Psoas muscle (tissue), 8 donors: ENCODE results near the gene KYAT1. TPM values are rescaled to one million over a fixed set of nuclear protein-coding genes. Genes with fewer than 3 reads are reported as not detected.

Experiments
- ATAC-seq, 4 donors: fragments of 200-7000 bp; cut with Tn5 transposase; one replicate each; pipeline ENCODE4 v1.9.1; 2020; ENCODE audit warnings: moderate library complexity in 3 of 4, mild to moderate bottlenecking in 2 of 4
- DNase-seq, 2 donors: peaks; one replicate each; pipeline ENCODE4 v3.0.0-alpha.2; 2020
- H3K27ac ChIP-seq: fragments of 200-600 bp; one replicate; pipeline ENCODE4 v1.8.0; 2022
- H3K27me3 ChIP-seq, 3 donors: fragments of 200-600 bp in 1 of 3; one replicate each; pipeline versions ENCODE4 v1.6.1 to v1.8.0; 2013 to 2022; ENCODE audit warnings: low read length in 2 of 3, mild to moderate bottlenecking in 2 of 3, moderate library complexity in 1 of 3; ENCODE audit not compliant: insufficient read depth in 3 of 3
- H3K36me3 ChIP-seq, 2 donors: fragments of 200-600 bp in 1 of 2; one replicate each; pipeline versions ENCODE4 v1.6.1 to v1.8.0; 2013 to 2022; ENCODE audit warnings: low read depth in 1 of 2, mild to moderate bottlenecking in 1 of 2, moderate library complexity in 1 of 2; ENCODE audit not compliant: insufficient read depth in 1 of 2
- H3K4me1 ChIP-seq: fragments of 200-600 bp; one replicate; pipeline ENCODE4 v1.8.0; 2022
- H3K4me3 ChIP-seq: fragments of 200-600 bp; one replicate; pipeline ENCODE4 v1.8.0; 2022; ENCODE audit warnings: mild to moderate bottlenecking
- H3K9me3 ChIP-seq: fragments of 200-600 bp; one replicate; pipeline ENCODE4 v1.8.0; 2022
- CTCF ChIP-seq: fragments of 200-600 bp; IDR thresholded peaks from one replicate; pipeline ENCODE4 v1.8.0; 2022; ENCODE audit warnings: antibody characterized with exemption
- WGBS, 3 donors: extraction: QIAGEN DNeasy Blood & Tissue Kit; methylation state at CpG; one replicate each; pipeline versions ENCODE4 v1.1.6 to v1.1.7; 2013; 5-methylcytosine and 5-hydroxymethylcytosine counted together
- intact Hi-C, 2 donors: fragments of 100-400 bp; cut with DNase I; formaldehyde crosslinking; loops; one replicate each; pipeline versions ENCODE4 v1.11.0 to v1.14.2; 2022
- polyA plus RNA-seq, 3 donors: library from polyadenylated mRNA; stranded (reverse); fragments of 200-250 nt; gene quantifications; one replicate each; pipeline ENCODE4 v1.2.3, GENCODE V29; 2013
- total RNA-seq, 4 donors: library from RNA; stranded (reverse); fragmentation: NEBNext Ultra II Directional in 2 of 4; extraction: Animal tissue kit (Norgen Biotek cat#: 25700) in 2 of 4; gene quantifications; one replicate each; pipeline versions ENCODE4 v1.2.1 to v1.2.4, GENCODE V29; 2021 to 2023
- donor health status: healthy with polysubstance abuse.
- donor health status: DM: no; HTN: no; CAD: no; lungs with moderate emphysema.
- donor health status: Bipolar disorder and iron deficiency.
- donor health status: healthy.
- donor health status: DM: yes; HTN: yes; CAD: no.
- donor health status: DM: no; HTN: no; CAD: no.
- donor health status: DM: no; HTN: no; CAD: no.
- donor health status: DM: yes; HTN: yes; CAD: no.

Gene KYAT1
- total and polyA plus RNA-seq, 7 donors: 6.4 to 12.0 (median 7.5) TPM

- Histone ChIP-seq H3K9me3 (no peaks in the 10 kb centered on the region), H3K36me3 (peaks cover 0 to 39% of the 10 kb centered on the region in 2 donors), H3K27me3 (no peaks in the 10 kb centered on the region)
Observed at GRCh38 chr9:128910906-128911305, 29.2 kb upstream of the KYAT1 start.

GRCh38 chr9:128909859-128910258 lies 28.1 kb upstream of the KYAT1 start:
- ATAC-seq: no peak
- 85 to 94% (median 88%) methylated on average over 4 of the region's 4 CpGs for WGBS, 3 donors
- Histone ChIP-seq H3K9me3 (no peaks in the 10 kb centered on the region), H3K27ac (peak overlapping the region; percentile 23), H3K27me3 (no peaks in the 10 kb centered on the region), H3K4me3 (no peak overlapping the region), H3K4me1 (peaks cover 47% of the 10 kb centered on the region), H3K36me3 (peaks cover 0 to 39% of the 10 kb centered on the region in 2 donors)
- no peak for TF ChIP-seq CTCF
- DNase-seq: no peak
- intact Hi-C loops: no loop called here

More at GRCh38 chr9:128910906-128911305, 29.2 kb upstream of the KYAT1 start:
- Histone ChIP-seq H3K4me1 (peaks cover 55% of the 10 kb centered on the region), H3K4me3 (peak overlapping the region; percentile 4), H3K27ac (peak overlapping the region; percentile 76)
- DNase-seq (no peak), ATAC-seq (no peak)
- TF ChIP-seq CTCF: no peak
- intact Hi-C loops: no loop called here
- WGBS, 3 donors: 76 to 83% (median 78%) methylated on average over 6 of the region's 6 CpGs

GRCh38 chr9:128908372-128908771 lies 26.6 kb upstream of the KYAT1 start:
- 97 to 98% (median 97%) methylated on average over 24 of the region's 24 CpGs for WGBS, 3 donors
- no peak for TF ChIP-seq CTCF
- H3K4me3 ChIP-seq: no peak overlapping the region
- H3K4me1 ChIP-seq: peaks cover 36% of the 10 kb centered on the region
- no peak for ATAC-seq
- intact Hi-C loops: no loop called here
- H3K9me3 ChIP-seq: no peaks in the 10 kb centered on the region
- H3K27me3 ChIP-seq: no peaks in the 10 kb centered on the region
- peaks cover 0 to 39% of the 10 kb centered on the region in 2 donors for H3K36me3 ChIP-seq
- H3K27ac ChIP-seq: no peak overlapping the region
- no peak for DNase-seq

- intact Hi-C loops: no loop called here
Observed at GRCh38 chr9:128906741-128907140, 25.0 kb upstream of the KYAT1 start.

More at GRCh38 chr9:128906741-128907140, 25.0 kb upstream of the KYAT1 start:
- Histone ChIP-seq H3K4me1 (peaks cover 20% of the 10 kb centered on the region), H3K36me3 (peaks cover 0 to 39% of the 10 kb centered on the region in 2 donors), H3K9me3 (no peaks in the 10 kb centered on the region), H3K27me3 (no peaks in the 10 kb centered on the region), H3K27ac (no peak overlapping the region), H3K4me3 (no peak overlapping the region)
- ATAC-seq: no peak
- DNase-seq: no peak
- no peak for TF ChIP-seq CTCF
- 43 to 62% (median 47%) methylated on average over 2 of the region's 2 CpGs for WGBS, 3 donors
